Osteocyte (in vitro differentiated cells): ENCODE results near the gene TEX14. TPM values are rescaled to one million over a fixed set of nuclear protein-coding genes. Genes with fewer than 3 reads are reported as not detected.

Experiments
- DNase-seq: peaks from one replicate; pipeline ENCODE4 v3.0.0; 2021; ENCODE audit warnings: mixed read lengths; ENCODE audit not compliant: unreplicated experiment; ENCODE audit errors: extremely low spot score
- H3K27ac Mint-ChIP-seq: one replicate; pipeline ENCODE4 v1.8.0; 2021; ENCODE audit warnings: mild to moderate bottlenecking, mixed read lengths; ENCODE audit not compliant: unreplicated experiment
- H3K27me3 Mint-ChIP-seq: one replicate; pipeline ENCODE4 v1.8.0; 2021; ENCODE audit warnings: mixed read lengths; ENCODE audit not compliant: unreplicated experiment
- H3K36me3 Mint-ChIP-seq: one replicate; pipeline ENCODE4 v1.8.0; 2021; ENCODE audit warnings: mixed read lengths; ENCODE audit not compliant: unreplicated experiment
- H3K4me1 Mint-ChIP-seq: one replicate; pipeline ENCODE4 v1.8.0; 2021; ENCODE audit warnings: mixed read lengths; ENCODE audit not compliant: unreplicated experiment
- H3K4me3 Mint-ChIP-seq: one replicate; pipeline ENCODE4 v1.8.0; 2021; ENCODE audit warnings: mild to moderate bottlenecking, moderate library complexity, mixed read lengths; ENCODE audit not compliant: unreplicated experiment
- H3K9me3 Mint-ChIP-seq: one replicate; pipeline ENCODE4 v1.8.0; 2021; ENCODE audit warnings: mixed read lengths; ENCODE audit not compliant: unreplicated experiment
- CTCF ChIP-seq: fragments of 200-600 bp; sonication (generic); IDR thresholded peaks from 2 replicates; pipeline ENCODE4 v1.5.0; 2021; ENCODE audit warnings: antibody characterized with exemption, mild to moderate bottlenecking, moderate library complexity
- total RNA-seq: library from RNA; stranded (reverse); gene quantifications from 2 replicates; pipeline ENCODE4 v1.2.1, GENCODE V29; 2021

The TEX14 gene
- total RNA-seq, 1 donor from 2014 or later = 0.27 TPM

- DNase-seq = no peak
- Mint-ChIP-seq H3K27ac (no peak overlapping the region), H3K27me3 (no peaks in the 10 kb centered on the region), H3K9me3 (no peaks in the 10 kb centered on the region), H3K36me3 (peaks cover 53% of the 10 kb centered on the region), H3K4me1 (peaks cover 8% of the 10 kb centered on the region), H3K4me3 (no peak overlapping the region)
- TF ChIP-seq CTCF = no peak
Observed at GRCh38 chr17:58508341-58509067, 183.3 kb downstream of the TEX14 start.

DNA sequence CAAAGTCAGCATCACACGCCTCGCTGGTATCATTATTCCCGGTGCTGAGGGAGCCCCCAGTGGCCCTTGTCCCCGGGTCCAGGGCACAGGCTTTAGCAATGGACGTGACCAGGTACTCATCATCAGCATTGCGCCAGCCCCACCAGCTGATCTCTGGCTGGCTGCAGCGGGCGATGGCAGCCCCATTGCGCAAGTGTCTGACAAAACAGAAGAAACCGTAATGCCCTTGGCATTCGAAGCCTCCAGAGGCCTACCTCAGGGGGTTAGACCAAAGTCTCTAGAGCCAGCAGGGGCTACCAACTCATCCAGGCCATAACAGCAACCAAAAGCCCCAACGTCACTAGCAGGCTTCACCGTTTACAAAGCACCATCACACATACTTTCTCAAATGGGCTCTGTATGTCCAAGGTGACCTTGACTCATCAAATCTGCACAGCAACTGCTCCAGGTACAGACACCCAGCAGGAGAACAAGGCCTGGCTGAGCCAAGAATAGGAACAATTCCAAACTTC, 184.7 kb downstream of the TEX14 start:
- H3K27me3 Mint-ChIP-seq = no peaks in the 10 kb centered on the region
- H3K36me3 Mint-ChIP-seq = peaks cover 59% of the 10 kb centered on the region
- H3K9me3 Mint-ChIP-seq = no peaks in the 10 kb centered on the region
- no peaks in the 10 kb centered on the region for H3K4me1 Mint-ChIP-seq
- no peak overlapping the region for H3K4me3 Mint-ChIP-seq
- H3K27ac Mint-ChIP-seq = no peak overlapping the region
- no peak for TF ChIP-seq CTCF
- no peak for DNase-seq

Other genes with a start within 250 kb of the TEX14 start
- gene HSF5, start 203.6 kb downstream of the TEX14 start, total RNA-seq = not detected in 2 replicates
- 47.3 and 47.4 TPM in 2 replicates for gene MTMR4, start 177.4 kb downstream of the TEX14 start, total RNA-seq
- 22.0 and 23.6 TPM in 2 replicates for gene RAD51C, start 557 bp upstream of the TEX14 start, total RNA-seq
- gene PPM1E, start 63.8 kb upstream of the TEX14 start, total RNA-seq = 1.7 TPM in 2 replicates